ENCODE measurements around the gene TSPAN5.

TSPAN5 gene

GRCh38 chr4:98599617-98600205, 58.7 kb downstream of the TSPAN5 start:
- H3K9me3 Mint-ChIP-seq, result peaks cover 32% of the 10 kb centered on the region
- H3K27ac Mint-ChIP-seq, result no peak overlapping the region
- peaks cover 38% of the 10 kb centered on the region for H3K4me1 Mint-ChIP-seq (ENCODE audit: low read depth)
- no peak overlapping the region for H3K4me3 Mint-ChIP-seq
- peaks cover 29% of the 10 kb centered on the region for H3K36me3 Mint-ChIP-seq (ENCODE audit: low read depth)
- no peaks in the 10 kb centered on the region for H3K27me3 Mint-ChIP-seq (ENCODE audit: low read depth)
- no peak for DNase-seq (ENCODE audit: low spot score)

- no peak for DNase-seq (ENCODE audit: low spot score)
- Mint-ChIP-seq H3K36me3 (ENCODE audit: low read depth) (peaks cover 7% of the 10 kb centered on the region), H3K4me3 (no peak overlapping the region), H3K9me3 (no peaks in the 10 kb centered on the region), H3K27me3 (ENCODE audit: low read depth) (no peaks in the 10 kb centered on the region), H3K4me1 (ENCODE audit: low read depth) (no peaks in the 10 kb centered on the region), H3K27ac (no peak overlapping the region)
Observed at GRCh38 chr4:98586962-98587354, 71.5 kb downstream of the TSPAN5 start.

- no peaks in the 10 kb centered on the region for H3K4me1 Mint-ChIP-seq (ENCODE audit: low read depth)
- DNase-seq (ENCODE audit: low spot score), result no peak
- no peaks in the 10 kb centered on the region for H3K27me3 Mint-ChIP-seq (ENCODE audit: low read depth)
- H3K27ac Mint-ChIP-seq, result no peak overlapping the region
- no peaks in the 10 kb centered on the region for H3K9me3 Mint-ChIP-seq
- no peak overlapping the region for H3K4me3 Mint-ChIP-seq
- H3K36me3 Mint-ChIP-seq (ENCODE audit: low read depth), result peaks cover 7% of the 10 kb centered on the region
Observed at GRCh38 chr4:98586291-98586961, 72.0 kb downstream of the TSPAN5 start.

- no peaks in the 10 kb centered on the region for H3K9me3 Mint-ChIP-seq
- DNase-seq (ENCODE audit: low spot score), result no peak
- H3K4me1 Mint-ChIP-seq (ENCODE audit: low read depth), result peaks cover 5% of the 10 kb centered on the region
- no peak overlapping the region for H3K27ac Mint-ChIP-seq
- peaks cover 7% of the 10 kb centered on the region for H3K36me3 Mint-ChIP-seq (ENCODE audit: low read depth)
- no peak overlapping the region for H3K4me3 Mint-ChIP-seq
- H3K27me3 Mint-ChIP-seq (ENCODE audit: low read depth), result no peaks in the 10 kb centered on the region
Observed at GRCh38 chr4:98585596-98585995, 72.8 kb downstream of the TSPAN5 start.

- H3K4me1 Mint-ChIP-seq (ENCODE audit: low read depth), result peaks cover 7% of the 10 kb centered on the region
Observed at GRCh38 chr4:98584265-98584664, 74.1 kb downstream of the TSPAN5 start.

GRCh38 chr4:98583265-98583664, 75.1 kb downstream of the TSPAN5 start:
- H3K4me1 Mint-ChIP-seq (ENCODE audit: low read depth), result peaks cover 14% of the 10 kb centered on the region
- no peak overlapping the region for H3K27ac Mint-ChIP-seq
- no peaks in the 10 kb centered on the region for H3K27me3 Mint-ChIP-seq (ENCODE audit: low read depth)
- no peak overlapping the region for H3K4me3 Mint-ChIP-seq
- no peaks in the 10 kb centered on the region for H3K9me3 Mint-ChIP-seq
- peaks cover 7% of the 10 kb centered on the region for H3K36me3 Mint-ChIP-seq (ENCODE audit: low read depth)
- no peak for DNase-seq (ENCODE audit: low spot score)

More at GRCh38 chr4:98584265-98584664, 74.1 kb downstream of the TSPAN5 start:
- Mint-ChIP-seq H3K36me3 (ENCODE audit: low read depth) (peaks cover 3% of the 10 kb centered on the region), H3K4me3 (no peak overlapping the region), H3K27me3 (ENCODE audit: low read depth) (no peaks in the 10 kb centered on the region), H3K9me3 (no peaks in the 10 kb centered on the region), H3K27ac (no peak overlapping the region)
- no peak for DNase-seq (ENCODE audit: low spot score)

GRCh38 chr4:98581126-98581525, 77.3 kb downstream of the TSPAN5 start:
- DNase-seq (ENCODE audit: low spot score), result no peak
- H3K4me3 Mint-ChIP-seq, result no peak overlapping the region
- H3K27ac Mint-ChIP-seq, result no peak overlapping the region
- no peaks in the 10 kb centered on the region for H3K27me3 Mint-ChIP-seq (ENCODE audit: low read depth)
- H3K4me1 Mint-ChIP-seq (ENCODE audit: low read depth), result peaks cover 15% of the 10 kb centered on the region
- peaks cover 5% of the 10 kb centered on the region for H3K36me3 Mint-ChIP-seq (ENCODE audit: low read depth)
- H3K9me3 Mint-ChIP-seq, result no peaks in the 10 kb centered on the region

- no peaks in the 10 kb centered on the region for H3K9me3 Mint-ChIP-seq
- H3K27ac Mint-ChIP-seq, result no peak overlapping the region
- peaks cover 17% of the 10 kb centered on the region for H3K4me1 Mint-ChIP-seq (ENCODE audit: low read depth)
- H3K27me3 Mint-ChIP-seq (ENCODE audit: low read depth), result no peaks in the 10 kb centered on the region
- DNase-seq (ENCODE audit: low spot score), result no peak
- peaks cover 20% of the 10 kb centered on the region for H3K36me3 Mint-ChIP-seq (ENCODE audit: low read depth)
- H3K4me3 Mint-ChIP-seq, result no peak overlapping the region
Observed at GRCh38 chr4:98577956-98578355, 80.5 kb downstream of the TSPAN5 start.

GRCh38 chr4:98574816-98575215, 83.6 kb downstream of the TSPAN5 start:
- no peak overlapping the region for H3K27ac Mint-ChIP-seq
- H3K9me3 Mint-ChIP-seq, result no peaks in the 10 kb centered on the region
- no peak for DNase-seq (ENCODE audit: low spot score)
- no peak overlapping the region for H3K4me3 Mint-ChIP-seq
- no peaks in the 10 kb centered on the region for H3K27me3 Mint-ChIP-seq (ENCODE audit: low read depth)
- H3K36me3 Mint-ChIP-seq (ENCODE audit: low read depth), result peaks cover 20% of the 10 kb centered on the region
- H3K4me1 Mint-ChIP-seq (ENCODE audit: low read depth), result peaks cover 24% of the 10 kb centered on the region

GRCh38 chr4:98573791-98574190, 84.6 kb downstream of the TSPAN5 start:
- Mint-ChIP-seq H3K27ac (no peak overlapping the region), H3K4me3 (no peak overlapping the region), H3K27me3 (ENCODE audit: low read depth) (no peaks in the 10 kb centered on the region), H3K36me3 (ENCODE audit: low read depth) (peaks cover 16% of the 10 kb centered on the region), H3K4me1 (ENCODE audit: low read depth) (peaks cover 20% of the 10 kb centered on the region), H3K9me3 (no peaks in the 10 kb centered on the region)
- no peak for DNase-seq (ENCODE audit: low spot score)

- no peaks in the 10 kb centered on the region for H3K9me3 Mint-ChIP-seq
- no peaks in the 10 kb centered on the region for H3K27me3 Mint-ChIP-seq (ENCODE audit: low read depth)
- H3K36me3 Mint-ChIP-seq (ENCODE audit: low read depth), result peaks cover 17% of the 10 kb centered on the region
- peaks cover 19% of the 10 kb centered on the region for H3K4me1 Mint-ChIP-seq (ENCODE audit: low read depth)
- no peak for DNase-seq (ENCODE audit: low spot score)
- H3K27ac Mint-ChIP-seq, result no peak overlapping the region
- no peak overlapping the region for H3K4me3 Mint-ChIP-seq
Observed at GRCh38 chr4:98572697-98573096, 85.7 kb downstream of the TSPAN5 start.

GRCh38 chr4:98571161-98571786, 87.1 kb downstream of the TSPAN5 start:
- H3K4me3 Mint-ChIP-seq, result no peak overlapping the region

GRCh38 chr4:98570151-98570797, 88.1 kb downstream of the TSPAN5 start:
- Mint-ChIP-seq H3K9me3 (no peaks in the 10 kb centered on the region), H3K27ac (no peak overlapping the region), H3K4me1 (ENCODE audit: low read depth) (peaks cover 20% of the 10 kb centered on the region), H3K27me3 (ENCODE audit: low read depth) (no peaks in the 10 kb centered on the region), H3K36me3 (ENCODE audit: low read depth) (peaks cover 19% of the 10 kb centered on the region), H3K4me3 (no peak overlapping the region)
- no peak for DNase-seq (ENCODE audit: low spot score)

More at GRCh38 chr4:98571161-98571786, 87.1 kb downstream of the TSPAN5 start:
- no peaks in the 10 kb centered on the region for H3K27me3 Mint-ChIP-seq (ENCODE audit: low read depth)
- H3K36me3 Mint-ChIP-seq (ENCODE audit: low read depth), result peaks cover 20% of the 10 kb centered on the region
- H3K9me3 Mint-ChIP-seq, result no peaks in the 10 kb centered on the region
- no peak for DNase-seq (ENCODE audit: low spot score)
- H3K4me1 Mint-ChIP-seq (ENCODE audit: low read depth), result peaks cover 19% of the 10 kb centered on the region
- H3K27ac Mint-ChIP-seq, result no peak overlapping the region
